Ascending aorta (tissue), 2 donors: ENCODE data around the gene PFDN5. TPM values are rescaled to one million over a fixed set of nuclear protein-coding genes. Genes with fewer than 3 reads are reported as not detected.

Experiments used
- DNase-seq, 2 donors: peaks; one replicate each; pipeline ENCODE4 v3.0.0-alpha.2; 2019; ENCODE audit warnings: low spot score in 2 of 2
- H3K27ac ChIP-seq, 2 donors: fragments of 200-600 bp; sonication (generic); one replicate each; pipeline ENCODE4 v1.5.1; 2016 to 2017; ENCODE audit warnings: mild to moderate bottlenecking in 1 of 2
- H3K27me3 ChIP-seq: fragments of 200-600 bp; sonication (generic); one replicate; pipeline ENCODE4 v1.5.1; 2017
- H3K36me3 ChIP-seq, 2 donors: fragments of 200-600 bp; sonication (generic); one replicate each; pipeline ENCODE4 v1.5.1; 2016
- H3K4me1 ChIP-seq, 2 donors: fragments of 200-600 bp; sonication (generic); one replicate each; pipeline ENCODE4 v1.5.1; 2016 to 2017; ENCODE audit warnings: mild to moderate bottlenecking in 1 of 2
- H3K4me3 ChIP-seq, 2 donors: fragments of 200-600 bp; sonication (generic); one replicate each; pipeline ENCODE4 v1.5.1; 2016 to 2017; ENCODE audit warnings: mild to moderate bottlenecking in 1 of 2
- H3K9me3 ChIP-seq, 2 donors: fragments of 200-600 bp; sonication (generic); one replicate each; pipeline ENCODE4 v1.5.1; 2016
- CTCF ChIP-seq, 3 experiments: fragments of 200-600 bp in 2 of 3; fragments of 450-650 bp in 1 of 3; sonication (generic) in 2 of 3; IDR thresholded peaks; one replicate each; pipeline ENCODE4 v1.5.1; 2016 to 2019; ENCODE audit warnings: antibody characterized with exemption in 3 of 3, mild to moderate bottlenecking in 1 of 3, moderate library complexity in 1 of 3
- intact Hi-C: fragments of 100-400 bp; cut with DNase I; formaldehyde crosslinking; loops from one replicate; pipeline ENCODE4 v1.15.1; 2023
- total RNA-seq: library from RNA; depleted of rRNA; stranded (reverse); fragments of >200 nt; gene quantifications from one replicate; pipeline ENCODE4 v1.1.0, GENCODE V29; 2016

PFDN5 gene
- total RNA-seq, 1 donor from 2014 or later: 187 TPM

- Histone ChIP-seq H3K4me3 (peak overlapping the region; percentile 63 to 64), H3K9me3 (no peaks in the 10 kb centered on the region), H3K4me1 (no peaks in the 10 kb centered on the region), H3K27me3 (no peaks in the 10 kb centered on the region), H3K36me3 (no peaks in the 10 kb centered on the region), H3K27ac (no peak overlapping the region)
- no peak for DNase-seq
- TF ChIP-seq CTCF (IDR thresholded peaks at IDR 0.05): no peak
- intact Hi-C loops: no loop called here
Observed at GRCh38 chr12:53267306-53267998, 27.9 kb upstream of the PFDN5 start.

- H3K9me3 ChIP-seq: no peaks in the 10 kb centered on the region
- intact Hi-C loops: loop anchor here (2.0 kb wide), 1 partner anchor 47 kb away; no protein-coding TSS in a partner anchor
- peak within 1 kb of the TSS; percentile 63 to 64 for H3K4me3 ChIP-seq
- peak in 2 of 3 experiments; percentile 22 to 26 for TF ChIP-seq CTCF (IDR thresholded peaks at IDR 0.05)
- no peaks in the 10 kb centered on the region for H3K4me1 ChIP-seq
- H3K27ac ChIP-seq: no peak within 1 kb of the TSS
- H3K27me3 ChIP-seq: no peaks in the 10 kb centered on the region
- H3K36me3 ChIP-seq: no peaks in the 10 kb centered on the region
- peak; percentile 15 to 87 for DNase-seq
Observed at GRCh38 chr12:53267999-53268629, 27.2 kb upstream of the PFDN5 start, which contains the start of gene ESPL1. ESPL1 (plus strand) TSS chr12:53268299; CDS start chr12:53268767, 468 bp downstream.

- Histone ChIP-seq H3K9me3 (no peaks in the 10 kb centered on the region), H3K36me3 (no peaks in the 10 kb centered on the region), H3K27ac (no peak overlapping the region), H3K27me3 (no peaks in the 10 kb centered on the region), H3K4me3 (peak overlapping the region; percentile 63 to 64), H3K4me1 (no peaks in the 10 kb centered on the region)
- TF ChIP-seq CTCF (IDR thresholded peaks at IDR 0.05): no peak
- DNase-seq: no peak
- intact Hi-C loops: loop anchor here (2.0 kb wide), 1 partner anchor 48 kb away; no protein-coding TSS in a partner anchor
Observed at GRCh38 chr12:53268630-53269562, 26.4 kb upstream of the PFDN5 start.

GRCh38 chr12:53274445-53274844 is 20.9 kb upstream of the PFDN5 start:
- Histone ChIP-seq H3K27ac (no peak overlapping the region), H3K4me1 (no peaks in the 10 kb centered on the region), H3K9me3 (no peaks in the 10 kb centered on the region), H3K27me3 (no peaks in the 10 kb centered on the region), H3K4me3 (no peak overlapping the region), H3K36me3 (no peaks in the 10 kb centered on the region)
- intact Hi-C loops: no loop called here
- no peak for TF ChIP-seq CTCF (IDR thresholded peaks at IDR 0.05)
- DNase-seq: no peak

DNA sequence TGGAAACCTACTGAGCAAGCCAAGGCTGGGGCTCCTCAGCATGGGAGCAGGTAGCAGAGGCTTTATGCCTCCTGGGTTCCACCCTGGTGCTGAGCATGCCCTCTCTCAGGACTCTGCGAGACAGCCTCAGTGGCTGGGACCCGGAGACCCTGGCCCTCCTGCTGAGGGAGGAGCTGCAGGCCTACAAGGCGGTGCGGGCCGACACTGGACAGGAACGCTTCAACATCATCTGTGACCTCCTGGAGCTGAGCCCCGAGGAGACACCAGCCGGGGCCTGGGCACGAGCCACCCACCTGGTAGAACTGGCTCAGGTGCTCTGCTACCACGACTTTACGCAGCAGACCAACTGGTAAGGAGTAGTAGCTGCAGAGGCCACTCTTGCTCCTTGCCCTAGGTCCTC is 18.8 kb upstream of the PFDN5 start:
- H3K27me3 ChIP-seq: no peaks in the 10 kb centered on the region
- TF ChIP-seq CTCF (IDR thresholded peaks at IDR 0.05): no peak
- no peak overlapping the region for H3K27ac ChIP-seq
- H3K36me3 ChIP-seq: no peaks in the 10 kb centered on the region
- intact Hi-C loops: no loop called here
- H3K4me1 ChIP-seq: no peaks in the 10 kb centered on the region
- no peak for DNase-seq
- no peaks in the 10 kb centered on the region for H3K9me3 ChIP-seq
- no peak overlapping the region for H3K4me3 ChIP-seq
